HG03045 (cell line): ENCODE measurements around the gene ERCC5.

Experiments
- ATAC-seq: cut with Tn5 transposase; IDR thresholded peaks from one replicate; pipeline ENCODE4 v1.9.1; 2021; ENCODE audit warnings: mild to moderate bottlenecking, moderate library complexity; ENCODE audit not compliant: unreplicated experiment

Gene ERCC5

DNA sequence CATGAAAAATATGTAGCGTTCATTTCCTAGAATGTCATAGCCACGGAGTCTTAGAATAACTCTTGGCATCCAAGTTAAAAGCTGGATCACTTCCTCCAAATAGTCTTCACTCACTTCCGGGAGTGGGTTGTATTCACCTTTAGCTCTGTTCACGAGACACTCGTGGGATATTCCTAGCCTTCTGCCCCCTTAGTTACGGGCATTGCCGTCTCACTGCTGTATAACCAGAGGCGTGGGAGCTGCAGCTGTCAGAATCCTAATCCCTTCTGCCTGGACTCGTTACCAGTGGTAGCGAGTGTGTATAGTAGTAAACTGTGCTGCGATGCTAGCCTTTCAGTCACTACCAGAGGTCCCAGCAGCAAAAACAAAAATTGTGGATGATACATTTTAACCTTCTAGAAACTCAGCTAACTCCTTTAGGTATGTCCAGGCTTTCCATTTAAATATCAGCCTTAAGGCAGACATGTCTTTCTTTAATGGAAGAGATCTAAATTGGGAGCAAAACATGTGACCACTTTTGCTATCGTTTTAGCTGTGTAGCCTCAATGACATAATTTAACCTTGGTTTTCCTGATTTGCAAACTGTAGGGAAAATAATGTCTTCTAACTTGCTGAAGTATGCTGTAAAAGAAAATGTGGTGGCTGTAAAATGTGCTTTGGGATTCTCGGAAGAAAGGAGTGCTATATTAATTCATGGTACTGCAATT lies 34.1 kb downstream of the ERCC5 start:
- ATAC-seq: no peak

GRCh38 chr13:102881819-102882686 lies 36.2 kb downstream of the ERCC5 start:
- no peak for ATAC-seq

DNA sequence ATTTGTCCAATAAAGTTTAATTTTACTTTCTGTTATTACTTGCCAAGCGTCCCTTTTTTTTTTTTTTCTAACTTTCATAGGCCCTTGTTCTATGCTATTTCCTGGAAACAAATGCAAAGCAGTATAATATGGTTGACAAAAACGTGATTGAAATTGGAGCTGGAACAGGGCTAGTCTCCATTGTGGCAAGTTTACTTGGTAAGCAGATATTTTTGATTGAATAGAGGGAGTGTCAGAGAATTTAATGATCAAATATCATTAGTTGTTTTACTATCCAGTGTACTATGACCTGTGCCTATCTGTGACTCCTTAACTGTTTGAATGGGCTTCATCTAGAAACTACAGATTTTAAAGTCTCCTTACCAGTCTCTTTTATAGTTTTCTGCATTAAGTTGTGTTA lies 46.7 kb downstream of the ERCC5 start:
- ATAC-seq: no peak

DNA sequence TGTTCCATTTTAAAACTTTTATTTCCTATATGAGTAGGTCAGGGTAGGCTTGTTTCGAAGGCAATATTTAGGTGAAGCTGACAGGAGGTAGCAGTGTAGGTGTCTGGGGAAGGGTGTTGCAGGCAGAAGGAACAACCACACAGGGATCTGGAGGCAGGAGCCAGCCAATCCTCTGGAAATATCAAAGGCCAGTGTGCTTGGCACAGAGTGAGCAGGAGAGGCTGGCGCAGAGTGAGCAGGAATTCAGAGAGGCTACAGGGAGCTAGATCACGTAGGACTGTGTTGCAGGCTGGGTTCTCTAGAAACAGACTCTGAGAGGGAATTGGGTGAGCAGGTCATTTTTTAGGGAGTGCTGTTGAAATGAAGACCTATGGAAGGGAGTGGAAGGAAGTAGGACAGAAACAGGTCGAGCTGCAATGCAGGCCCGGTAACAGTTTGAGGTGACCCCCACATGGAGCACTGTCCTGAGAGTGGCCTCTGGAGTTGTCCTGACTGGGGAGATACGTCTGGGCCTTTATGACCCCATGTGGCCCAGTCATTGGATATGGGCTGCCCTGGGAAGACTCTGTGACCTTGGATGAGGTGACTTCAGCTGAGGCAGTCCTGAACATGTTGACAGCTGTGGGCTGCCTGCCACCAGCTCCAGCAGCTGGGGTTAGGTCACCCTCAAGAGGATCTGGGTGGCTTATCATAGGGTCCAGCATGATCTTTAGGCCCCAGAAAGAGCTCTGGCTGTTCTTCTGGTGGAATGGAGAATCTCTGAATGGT lies 51.7 kb downstream of the ERCC5 start:
- no peak for ATAC-seq

- ATAC-seq: no peak
Observed at GRCh38 chr13:102900193-102900608, 54.4 kb downstream of the ERCC5 start.

- no peak for ATAC-seq
Observed at GRCh38 chr13:102901056-102901455, 55.2 kb downstream of the ERCC5 start.

DNA sequence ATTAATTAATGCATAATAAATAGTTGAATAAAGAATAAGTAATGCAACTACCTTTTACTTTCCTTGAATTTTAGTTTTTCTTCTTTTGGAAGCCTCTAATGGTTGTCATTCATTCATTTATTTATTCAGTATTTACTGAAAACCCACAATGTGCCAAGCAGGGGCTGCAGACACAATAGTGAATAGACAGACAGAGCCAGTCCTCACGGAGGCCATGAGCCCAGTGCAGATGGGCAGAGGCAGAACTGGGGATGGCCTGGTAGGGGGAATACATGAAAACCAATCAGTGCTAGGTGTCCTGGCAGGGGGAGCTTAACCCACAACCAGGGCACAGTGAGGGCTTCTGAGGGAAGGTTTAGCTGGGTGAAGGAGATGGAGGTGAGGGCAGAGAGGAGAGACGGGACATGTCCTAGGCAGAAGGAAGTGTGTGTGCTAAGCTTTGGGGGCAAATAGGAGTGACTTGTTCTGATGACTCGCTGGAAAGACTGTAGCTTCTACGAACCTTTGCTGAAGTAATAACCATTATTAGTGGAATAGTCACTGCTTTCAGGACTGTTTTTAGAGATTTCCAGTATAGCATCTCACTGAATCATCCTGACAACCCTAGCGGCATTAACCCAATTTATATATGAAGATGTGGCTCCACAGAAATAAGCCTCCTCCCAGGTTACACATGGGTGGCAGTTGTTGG lies 55.9 kb downstream of the ERCC5 start:
- ATAC-seq: no peak

GRCh38 chr13:102902789-102903347 lies 57.0 kb downstream of the ERCC5 start:
- ATAC-seq: no peak

GRCh38 chr13:102903659-102904407 lies 58.0 kb downstream of the ERCC5 start:
- no peak for ATAC-seq

DNA sequence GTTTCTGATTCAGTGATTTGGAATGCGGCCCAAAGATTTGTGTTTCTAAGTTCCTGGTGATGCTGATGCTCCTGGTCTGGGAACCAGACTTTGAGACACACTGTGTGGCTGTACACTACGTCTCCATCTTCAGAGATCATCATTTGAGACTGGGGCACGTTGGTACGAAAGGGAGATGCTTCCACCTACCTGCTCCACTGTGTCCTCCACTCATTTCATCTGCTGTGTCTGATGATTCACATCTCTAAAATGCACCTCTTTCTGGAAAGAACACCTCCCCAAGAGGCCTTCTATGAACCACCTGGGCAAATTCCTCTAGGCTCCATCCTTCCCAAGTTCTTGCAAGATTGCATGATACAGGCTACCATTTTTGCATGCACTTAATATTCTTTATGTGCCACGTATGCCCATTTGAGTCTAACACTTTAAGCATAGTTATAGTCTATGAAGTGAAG lies 58.6 kb downstream of the ERCC5 start:
- no peak for ATAC-seq

- ATAC-seq: no peak
Observed at GRCh38 chr13:102905905-102906771, 60.3 kb downstream of the ERCC5 start.

- ATAC-seq: peak; percentile 68
Observed at GRCh38 chr13:102907016-102907756, 61.4 kb downstream of the ERCC5 start.

DNA sequence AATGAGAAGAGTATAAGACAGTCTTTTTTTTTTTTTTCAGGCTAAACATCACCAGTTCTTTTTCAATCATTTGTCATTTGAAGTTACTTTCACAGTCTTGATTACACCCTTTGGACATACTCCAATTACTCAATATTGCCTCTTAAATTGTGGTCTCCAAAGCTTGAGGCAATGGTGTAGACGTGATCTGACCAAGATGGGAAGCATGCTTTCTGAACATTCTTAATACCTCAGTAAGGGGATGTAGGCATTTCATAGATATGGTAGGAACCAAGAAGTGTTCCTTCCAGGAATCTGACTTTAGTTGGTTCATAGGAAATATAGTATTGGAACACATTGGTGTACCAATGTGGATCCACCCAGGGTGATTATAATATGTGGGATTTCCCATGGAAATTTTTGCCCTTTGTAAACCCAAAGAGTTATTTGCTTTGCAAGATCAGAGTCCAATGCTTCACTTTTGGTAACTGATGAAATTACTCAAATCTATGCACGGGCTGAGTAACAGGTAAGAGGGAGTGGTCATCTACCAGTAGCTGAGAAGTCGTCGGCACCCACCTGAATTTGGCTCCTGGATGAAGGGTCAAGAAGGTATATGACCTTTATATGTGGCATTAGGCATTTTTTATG lies 62.2 kb downstream of the ERCC5 start:
- no peak for ATAC-seq

- ATAC-seq: no peak
Observed at GRCh38 chr13:102909971-102910370, 64.1 kb downstream of the ERCC5 start.

DNA sequence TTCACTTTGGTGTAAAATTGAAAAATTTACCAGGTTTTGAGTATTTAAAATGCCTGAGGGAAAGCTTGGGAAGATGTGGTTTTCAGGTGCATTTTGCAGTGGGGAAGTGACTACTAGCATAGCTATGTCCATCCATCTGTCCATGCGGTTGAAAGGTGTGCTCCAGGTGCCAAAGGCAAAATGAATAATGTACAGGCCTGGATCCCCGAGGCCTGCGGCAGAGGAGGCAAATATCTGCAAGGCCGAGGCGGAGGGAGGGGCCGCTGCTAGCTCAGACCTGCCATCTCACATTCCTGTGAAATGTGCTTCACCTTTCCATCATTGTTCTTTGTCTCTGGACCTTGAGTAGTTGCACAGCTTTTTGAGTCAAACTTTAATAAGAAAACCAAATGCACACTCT lies 65.5 kb downstream of the ERCC5 start:
- no peak for ATAC-seq

GRCh38 chr13:102912599-102912998 lies 66.8 kb downstream of the ERCC5 start:
- no peak for ATAC-seq

DNA sequence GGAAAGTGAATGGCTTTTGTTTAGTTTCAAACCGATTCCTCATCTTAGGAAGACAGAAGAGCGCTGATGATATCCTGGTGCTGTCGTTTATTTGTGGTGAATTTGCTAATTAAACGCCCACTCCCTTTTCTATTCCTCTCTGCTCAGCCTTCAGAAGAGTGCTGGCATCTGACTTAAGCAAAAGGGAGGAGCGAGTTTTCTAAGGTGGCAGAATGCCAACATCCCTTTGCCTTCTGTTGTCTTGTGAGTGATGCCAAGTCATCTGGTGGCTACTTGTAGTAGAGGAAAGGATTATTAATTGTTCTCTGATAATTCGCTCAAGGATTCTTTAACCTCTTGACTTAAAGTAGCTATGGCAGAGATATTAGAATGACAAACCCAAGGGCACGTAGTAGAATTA lies 68.1 kb downstream of the ERCC5 start:
- ATAC-seq: no peak
